ENCODE results near the gene ASIC5.
"Not testable (repeated sequence)": the region's sequence is repeated elsewhere in the genome, so short reads cannot be mapped to it uniquely, and the experiment has no call there.

Gene ASIC5

GRCh38 chr4:155800685-155801343, 65.3 kb downstream of the ASIC5 start:
- DNase-seq (ENCODE audit: low spot score), result no peak

GRCh38 chr4:155799794-155800123, 66.3 kb downstream of the ASIC5 start:
- DNase-seq (ENCODE audit: low spot score), result no peak

GRCh38 chr4:155799116-155799793, 66.8 kb downstream of the ASIC5 start:
- no peak for DNase-seq (ENCODE audit: low spot score)

GRCh38 chr4:155797581-155797980, 68.5 kb downstream of the ASIC5 start:
- DNase-seq (ENCODE audit: low spot score), result not testable (repeated sequence)

- DNase-seq (ENCODE audit: low spot score), result peak; percentile 42
Observed at GRCh38 chr4:155795991-155796390, 70.1 kb downstream of the ASIC5 start.

- DNase-seq (ENCODE audit: low spot score), result no peak
Observed at GRCh38 chr4:155794589-155795236, 71.4 kb downstream of the ASIC5 start.

- no peak for DNase-seq (ENCODE audit: low spot score)
Observed at GRCh38 chr4:155789982-155790381, 76.1 kb downstream of the ASIC5 start.

GRCh38 chr4:155789391-155789790, 76.7 kb downstream of the ASIC5 start:
- DNase-seq (ENCODE audit: low spot score), result no peak

- peak; percentile 66 for DNase-seq (ENCODE audit: low spot score)
Observed at GRCh38 chr4:155787113-155787710, 78.9 kb downstream of the ASIC5 start.

- no peak for DNase-seq (ENCODE audit: low spot score)
Observed at GRCh38 chr4:155785828-155786227, 80.2 kb downstream of the ASIC5 start.

GRCh38 chr4:155784637-155785036, 81.4 kb downstream of the ASIC5 start:
- DNase-seq (ENCODE audit: low spot score), result no peak

GRCh38 chr4:155781249-155781831, 84.7 kb downstream of the ASIC5 start:
- DNase-seq (ENCODE audit: low spot score), result no peak

- no peak for DNase-seq (ENCODE audit: low spot score)
Observed at GRCh38 chr4:155780775-155781174, 85.3 kb downstream of the ASIC5 start.

Data from NAMALWA (cell line).